ENCODE results near the gene LASP1. TPM values are rescaled to one million over a fixed set of nuclear protein-coding genes. Genes with fewer than 3 reads are reported as not detected.

LASP1 gene
- total and polyA plus RNA-seq, 2 of the 8 experiments (the other 6 are each of a cell fraction or from before 2014, with no cell fraction given): 114 to 180 TPM

DNA sequence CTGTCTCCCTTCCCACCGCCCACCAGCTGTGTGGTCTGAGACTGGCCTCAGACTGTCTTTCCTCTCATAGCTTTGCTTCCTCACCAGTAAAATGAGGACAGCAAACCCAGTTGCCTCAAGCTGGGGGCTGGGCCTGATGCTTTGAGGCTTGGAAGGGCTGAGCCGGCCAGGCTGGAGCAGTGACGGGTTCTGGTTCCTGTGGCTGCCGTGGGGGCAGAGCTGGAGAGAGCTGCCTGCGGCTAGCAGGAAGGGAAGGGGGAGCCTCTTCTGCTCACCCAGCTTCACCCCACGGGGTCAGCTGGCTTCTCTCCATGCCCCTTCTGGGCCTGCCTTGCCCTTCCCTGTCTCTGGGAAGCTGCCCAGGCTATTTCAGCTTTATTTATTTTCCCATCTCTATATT is 23.7 kb downstream of the LASP1 start (continued):
- TF ChIP-seq JUN (IDR thresholded peaks at IDR 0.05; ENCODE audit: low read depth, low read length) (no peak), BCL11A (IDR thresholded peaks at IDR 0.05; ENCODE audit: low read depth in 2 of 2, low read length in 2 of 2) (no peak), CHD1 (IDR thresholded peaks at IDR 0.05; ENCODE audit: low read depth, low read length) (no peak), ASH2L (IDR thresholded peaks at IDR 0.05; ENCODE audit: low read length) (no peak), EZH2 (IDR thresholded peaks at IDR 0.05; ENCODE audit: low read depth, low read length, severe bottlenecking) (no peak), BRCA1 (IDR thresholded peaks at IDR 0.05; ENCODE audit: low read depth, low read length) (no peak)

Measured in H1 (cell line).